Measurements from ENCODE around the gene GOLGA1. TPM values are rescaled to one million over a fixed set of nuclear protein-coding genes. Genes with fewer than 3 reads are reported as not detected.

Gene GOLGA1
- total RNA-seq, 3 donors from 2014 or later = 23.6 to 37.1 (median 31.2) TPM

DNA sequence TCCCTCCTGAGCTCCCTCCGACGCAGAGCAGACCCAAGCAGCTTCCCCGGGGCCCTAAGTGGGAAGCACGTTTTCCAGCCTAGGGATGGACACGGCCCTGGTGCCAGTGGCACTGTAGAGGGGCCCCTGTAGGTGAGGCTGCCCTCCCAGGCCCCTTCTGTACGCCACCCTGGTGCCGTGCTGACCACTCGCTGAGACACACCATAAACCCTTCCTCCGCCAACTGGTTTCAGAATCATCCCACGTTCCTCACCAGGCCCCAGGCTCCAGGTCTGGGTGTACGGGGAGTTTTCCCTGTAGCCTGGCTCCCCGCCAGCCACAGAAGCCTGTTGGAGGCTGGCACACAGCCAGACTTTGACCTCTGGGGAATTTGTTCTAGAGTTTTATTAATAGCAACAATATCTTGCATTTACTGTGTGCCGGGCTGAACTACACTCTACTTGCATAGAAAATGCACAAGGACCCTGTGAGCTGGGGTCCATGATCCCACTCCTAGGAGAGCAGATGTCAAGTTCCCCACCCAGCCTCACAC is 105.8 kb downstream of the GOLGA1 start:
- Histone ChIP-seq H3K4me3 (no peak overlapping the region), H3K4me1 (ENCODE audit: low read depth) (peaks cover 6% of the 10 kb centered on the region), H3K36me3 (ENCODE audit: low read depth) (no peaks in the 10 kb centered on the region), H3K9me3 (no peaks in the 10 kb centered on the region)
- DNase-seq (peak; percentile 58 to 61 (median 59)), ATAC-seq (peak; percentile 48)
- intact Hi-C loops (cut with DNase I, micrococcal nuclease) = no loop called here
- TF ChIP-seq, protein P1, sequence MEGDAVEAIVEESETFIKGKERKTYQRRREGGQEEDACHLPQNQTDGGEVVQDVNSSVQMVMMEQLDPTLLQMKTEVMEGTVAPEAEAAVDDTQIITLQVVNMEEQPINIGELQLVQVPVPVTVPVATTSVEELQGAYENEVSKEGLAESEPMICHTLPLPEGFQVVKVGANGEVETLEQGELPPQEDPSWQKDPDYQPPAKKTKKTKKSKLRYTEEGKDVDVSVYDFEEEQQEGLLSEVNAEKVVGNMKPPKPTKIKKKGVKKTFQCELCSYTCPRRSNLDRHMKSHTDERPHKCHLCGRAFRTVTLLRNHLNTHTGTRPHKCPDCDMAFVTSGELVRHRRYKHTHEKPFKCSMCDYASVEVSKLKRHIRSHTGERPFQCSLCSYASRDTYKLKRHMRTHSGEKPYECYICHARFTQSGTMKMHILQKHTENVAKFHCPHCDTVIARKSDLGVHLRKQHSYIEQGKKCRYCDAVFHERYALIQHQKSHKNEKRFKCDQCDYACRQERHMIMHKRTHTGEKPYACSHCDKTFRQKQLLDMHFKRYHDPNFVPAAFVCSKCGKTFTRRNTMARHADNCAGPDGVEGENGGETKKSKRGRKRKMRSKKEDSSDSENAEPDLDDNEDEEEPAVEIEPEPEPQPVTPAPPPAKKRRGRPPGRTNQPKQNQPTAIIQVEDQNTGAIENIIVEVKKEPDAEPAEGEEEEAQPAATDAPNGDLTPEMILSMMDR (IDR thresholded peaks at IDR 0.05) = no peak

DNA sequence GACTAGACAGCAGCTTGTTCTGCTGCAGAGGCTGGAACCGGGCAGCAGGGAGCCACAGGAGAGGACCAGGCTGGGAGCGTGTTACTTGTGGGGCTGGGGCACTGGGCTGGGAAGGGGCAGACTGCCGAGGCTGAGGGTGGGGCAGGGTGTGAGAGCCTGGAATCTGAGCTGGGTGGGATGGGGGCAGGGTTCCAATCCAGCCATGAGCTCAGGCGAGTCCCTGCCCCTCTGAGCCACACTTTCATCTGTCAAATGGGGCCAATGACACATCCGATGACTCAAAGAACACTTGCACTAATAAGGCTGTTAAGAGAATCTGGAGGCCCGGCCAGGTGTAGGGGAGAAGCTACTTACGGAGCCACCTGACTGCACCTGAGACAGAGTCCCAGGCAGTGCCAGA is 106.3 kb downstream of the GOLGA1 start:
- DNase-seq = no peak

DNA sequence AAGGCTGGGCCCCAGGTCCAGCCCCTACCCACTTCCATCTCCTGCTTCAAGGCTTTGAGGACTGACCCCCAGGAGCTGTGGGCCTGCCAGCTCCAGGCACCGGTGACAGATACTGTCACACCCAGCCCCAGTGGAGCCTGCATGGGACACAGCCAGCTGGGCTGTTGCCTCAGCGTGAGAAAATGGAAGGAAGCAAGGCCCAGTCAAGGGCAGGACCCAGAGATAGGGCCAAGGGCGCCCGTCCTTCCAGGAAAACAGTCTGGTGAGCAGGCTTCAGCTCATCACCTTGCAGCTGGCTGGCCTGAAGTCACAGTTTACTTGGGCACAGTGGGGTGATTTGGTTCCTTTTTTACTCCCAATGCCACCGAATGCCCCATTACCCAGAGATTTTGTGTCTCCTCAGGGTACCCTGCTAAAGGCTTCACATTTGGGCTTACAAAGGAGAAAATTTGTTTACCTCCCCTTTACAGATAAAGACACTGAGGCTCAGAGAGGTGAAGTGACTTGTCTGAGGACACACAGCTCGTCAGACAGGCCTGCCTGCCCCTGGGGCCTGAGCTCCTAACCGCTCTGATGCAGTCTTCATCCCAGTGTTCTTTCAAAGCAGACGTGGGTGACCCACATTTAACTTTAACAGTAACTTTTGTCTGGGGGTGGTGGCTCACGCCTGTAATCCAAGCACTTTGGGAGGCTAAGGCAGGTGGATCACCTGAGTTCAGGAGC is 109.1 kb downstream of the GOLGA1 start:
- no peak overlapping the region for H3K4me3 ChIP-seq
- H3K36me3 ChIP-seq (ENCODE audit: low read depth) = no peaks in the 10 kb centered on the region
- intact Hi-C loops (cut with DNase I, micrococcal nuclease) = no loop called here
- peaks cover 6% of the 10 kb centered on the region for H3K4me1 ChIP-seq (ENCODE audit: low read depth)
- TF ChIP-seq, protein P1 (IDR thresholded peaks at IDR 0.05) = no peak
- H3K9me3 ChIP-seq = no peaks in the 10 kb centered on the region
- no peak for DNase-seq
- no peak for ATAC-seq

More for the DNA sequence above, 106.3 kb downstream of the GOLGA1 start:
- no peak overlapping the region for H3K4me3 ChIP-seq
- no peaks in the 10 kb centered on the region for H3K36me3 ChIP-seq (ENCODE audit: low read depth)
- H3K9me3 ChIP-seq = no peaks in the 10 kb centered on the region
- H3K4me1 ChIP-seq (ENCODE audit: low read depth) = peaks cover 6% of the 10 kb centered on the region
- intact Hi-C loops (cut with DNase I, micrococcal nuclease) = no loop called here
- TF ChIP-seq, protein P1 (IDR thresholded peaks at IDR 0.05) = no peak
- peak; percentile 80 for ATAC-seq

DNA sequence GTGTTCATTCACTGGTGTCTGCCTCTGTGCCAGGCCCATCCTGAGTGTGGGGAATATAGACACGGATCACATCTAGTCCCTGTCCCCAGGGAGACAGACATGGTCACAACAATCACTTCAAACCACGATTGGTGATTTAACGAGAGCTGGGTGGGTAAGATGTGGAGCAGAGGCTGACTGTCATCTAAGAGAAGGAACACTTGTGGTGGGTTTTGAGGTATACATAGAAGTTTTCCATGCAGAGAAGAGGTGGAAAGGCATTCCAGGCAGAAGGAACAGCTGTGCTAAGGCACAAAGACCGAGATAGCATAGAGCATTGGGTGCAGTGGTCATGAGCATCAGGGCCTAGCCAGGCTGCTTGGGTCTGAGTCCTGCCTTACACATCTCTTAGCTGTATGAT is 110.3 kb downstream of the GOLGA1 start:
- H3K36me3 ChIP-seq (ENCODE audit: low read depth) = no peaks in the 10 kb centered on the region
- peaks cover 6% of the 10 kb centered on the region for H3K4me1 ChIP-seq (ENCODE audit: low read depth)
- DNase-seq = no peak
- H3K9me3 ChIP-seq = no peaks in the 10 kb centered on the region
- no peak for ATAC-seq
- TF ChIP-seq, protein P1 (IDR thresholded peaks at IDR 0.05) = no peak
- H3K4me3 ChIP-seq = no peak overlapping the region
- intact Hi-C loops (cut with DNase I, micrococcal nuclease) = no loop called here

DNA sequence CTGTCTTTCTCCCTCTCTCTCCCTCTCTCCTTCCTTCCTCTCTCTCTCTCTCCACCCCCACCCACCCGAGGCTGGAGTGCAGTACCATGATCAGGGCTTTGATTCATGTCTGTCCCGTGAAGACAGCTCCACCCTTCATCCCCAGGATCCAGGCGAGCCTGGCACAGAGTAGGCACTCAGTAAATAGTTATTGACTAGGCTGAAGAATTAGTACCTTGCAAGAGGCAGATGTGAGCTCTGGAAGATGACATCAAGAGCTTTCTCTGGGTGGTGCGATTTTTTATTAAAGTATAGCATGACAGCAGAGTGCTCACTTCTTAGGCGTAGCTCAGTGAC is 111.6 kb downstream of the GOLGA1 start:
- H3K36me3 ChIP-seq (ENCODE audit: low read depth) = no peaks in the 10 kb centered on the region
- intact Hi-C loops (cut with DNase I, micrococcal nuclease) = no loop called here
- no peaks in the 10 kb centered on the region for H3K9me3 ChIP-seq
- TF ChIP-seq, protein P1 (IDR thresholded peaks at IDR 0.05) = no peak
- H3K4me1 ChIP-seq (ENCODE audit: low read depth) = no peaks in the 10 kb centered on the region
- no peak for ATAC-seq
- DNase-seq = no peak
- no peak overlapping the region for H3K4me3 ChIP-seq

Measured in mucosa of descending colon (tissue), 3 donors.